ENCODE data around the gene GYS2.

GRCh38 chr12:21502164-21502496 is 102.5 kb downstream of the GYS2 start:
- no peak for TF ChIP-seq CEBPB (IDR thresholded peaks at IDR 0.05; ENCODE audit: low read depth, low read length)
- no peak for TF ChIP-seq RFX5 (IDR thresholded peaks at IDR 0.05; ENCODE audit: low read depth, low read length)
- no peak for TF ChIP-seq POLR2A (IDR thresholded peaks at IDR 0.05; ENCODE audit: low read depth, low read length)
- no peak for TF ChIP-seq CTCF (conservative IDR thresholded peaks at IDR 0.05; ENCODE audit: low read depth, low read length)
- no peak for TF ChIP-seq FOS (IDR thresholded peaks at IDR 0.05; ENCODE audit: low read depth, low read length)
- no peak for TF ChIP-seq BHLHE40 (IDR thresholded peaks at IDR 0.05; ENCODE audit: low read depth, low read length)
- TF ChIP-seq RAD21 (IDR thresholded peaks at IDR 0.05; ENCODE audit: low read length), result no peak

Data from IMR-90 (cell line).